ENCODE measurements around the gene IL1RAP.

Gene IL1RAP

DNA sequence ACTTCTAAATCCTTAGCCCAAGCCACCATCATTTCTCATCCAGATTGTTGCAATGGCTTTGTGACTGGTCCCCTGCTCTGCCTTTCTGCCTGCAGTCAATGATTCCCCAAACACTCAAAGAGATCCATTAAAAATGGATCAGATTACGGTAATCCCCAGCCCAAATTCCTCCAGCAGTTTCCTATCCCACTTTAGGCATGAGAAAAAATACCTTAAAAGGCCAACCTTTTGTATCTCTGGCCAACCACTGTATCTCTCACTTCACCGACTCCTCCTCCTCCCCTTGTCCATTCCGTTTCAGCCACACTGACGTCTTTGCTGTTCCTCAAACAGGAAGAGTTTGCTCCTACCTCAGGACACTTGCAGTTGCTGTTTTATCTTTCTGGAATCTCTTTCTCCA, 20.9 kb upstream of the IL1RAP start:
- no peak overlapping the region for H3K4me3 ChIP-seq (ENCODE audit: insufficient read depth, low read depth, low read length, poor library complexity, severe bottlenecking)
- H3K27me3 ChIP-seq (replicated peaks; ENCODE audit: control insufficient read depth, insufficient read depth, low read length, poor library complexity, severe bottlenecking), result peaks cover 4% of the 10 kb centered on the region
- no peaks in the 10 kb centered on the region for H3K4me1 ChIP-seq (ENCODE audit: control insufficient read depth, insufficient read depth, low read length, poor library complexity, severe bottlenecking)
- no peak overlapping the region for H3K27ac ChIP-seq (ENCODE audit: insufficient read depth, low read length, poor library complexity, severe bottlenecking)
- DNase-seq, result no peak
- H3K9me3 ChIP-seq (ENCODE audit: control insufficient read depth, low read length), result no peaks in the 10 kb centered on the region
- H3K36me3 ChIP-seq (ENCODE audit: control insufficient read depth, insufficient read depth, low read length), result no peaks in the 10 kb centered on the region

DNA sequence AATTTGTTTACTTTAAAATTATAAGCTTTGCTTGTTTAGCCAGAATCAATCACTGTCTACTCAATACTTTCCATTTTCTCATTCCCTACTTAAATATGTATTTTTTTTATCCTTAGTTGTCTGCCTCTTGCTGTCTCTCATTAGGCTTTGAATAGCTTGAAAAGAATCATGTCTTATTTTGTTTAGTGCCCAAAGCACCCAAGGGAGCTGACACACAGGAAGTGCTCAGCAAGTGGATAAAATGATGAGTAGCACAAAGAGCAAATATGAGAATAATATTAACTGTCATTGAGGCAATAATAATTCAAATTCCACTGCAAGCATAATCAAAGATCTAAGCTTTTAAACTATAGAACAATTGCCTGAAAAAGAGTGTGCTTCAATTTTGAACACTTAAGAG, 19.0 kb upstream of the IL1RAP start:
- H3K4me3 ChIP-seq (ENCODE audit: insufficient read depth, low read depth, low read length, poor library complexity, severe bottlenecking), result no peak overlapping the region
- no peaks in the 10 kb centered on the region for H3K27me3 ChIP-seq (replicated peaks; ENCODE audit: control insufficient read depth, insufficient read depth, low read length, poor library complexity, severe bottlenecking)
- no peak overlapping the region for H3K27ac ChIP-seq (ENCODE audit: insufficient read depth, low read length, poor library complexity, severe bottlenecking)
- H3K9me3 ChIP-seq (ENCODE audit: control insufficient read depth, low read length), result no peaks in the 10 kb centered on the region
- no peak for DNase-seq
- H3K36me3 ChIP-seq (ENCODE audit: control insufficient read depth, insufficient read depth, low read length), result no peaks in the 10 kb centered on the region
- no peaks in the 10 kb centered on the region for H3K4me1 ChIP-seq (ENCODE audit: control insufficient read depth, insufficient read depth, low read length, poor library complexity, severe bottlenecking)

DNA sequence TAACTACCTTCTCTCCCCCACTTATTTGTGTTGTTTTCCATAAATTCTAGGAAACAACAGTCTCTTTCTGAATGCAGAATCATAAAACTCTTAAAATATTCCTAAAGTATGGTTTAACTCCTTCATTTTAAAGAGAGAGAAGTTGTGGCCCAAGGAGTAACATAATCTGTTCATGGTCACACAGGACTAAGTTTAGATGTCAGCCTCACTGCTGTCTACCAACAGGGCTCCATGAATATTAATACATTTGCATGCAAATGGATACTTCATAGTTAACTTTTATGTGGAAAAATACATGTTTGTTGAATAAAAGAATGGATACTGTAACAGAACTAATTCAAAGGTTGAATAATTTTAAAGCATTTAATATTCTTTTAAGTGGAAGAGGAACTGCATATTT, 18.5 kb upstream of the IL1RAP start:
- Histone ChIP-seq H3K36me3 (ENCODE audit: control insufficient read depth, insufficient read depth, low read length) (no peaks in the 10 kb centered on the region), H3K4me1 (ENCODE audit: control insufficient read depth, insufficient read depth, low read length, poor library complexity, severe bottlenecking) (no peaks in the 10 kb centered on the region), H3K27ac (ENCODE audit: insufficient read depth, low read length, poor library complexity, severe bottlenecking) (no peak overlapping the region), H3K27me3 (replicated peaks; ENCODE audit: control insufficient read depth, insufficient read depth, low read length, poor library complexity, severe bottlenecking) (no peaks in the 10 kb centered on the region), H3K4me3 (ENCODE audit: insufficient read depth, low read depth, low read length, poor library complexity, severe bottlenecking) (no peak overlapping the region), H3K9me3 (ENCODE audit: control insufficient read depth, low read length) (no peaks in the 10 kb centered on the region)
- DNase-seq, result no peak

DNA sequence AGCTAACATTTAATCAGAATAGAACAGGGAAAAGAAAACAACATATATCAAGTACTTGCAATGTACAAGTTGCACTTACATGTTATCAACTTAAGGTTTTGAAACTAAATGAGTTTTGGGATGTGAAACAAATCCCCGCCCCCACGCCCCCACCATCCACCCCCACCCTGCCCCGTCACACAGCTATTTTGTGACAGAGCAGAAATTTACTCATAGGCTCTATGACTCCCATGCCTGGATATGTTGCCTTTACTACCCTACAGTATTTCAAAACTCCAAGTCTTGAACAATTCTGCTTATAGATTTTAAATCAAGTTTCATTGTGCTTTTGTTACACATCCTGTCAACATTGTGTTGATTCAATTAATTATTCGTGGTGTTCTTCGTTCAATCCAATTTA, 18.1 kb upstream of the IL1RAP start:
- H3K27me3 ChIP-seq (replicated peaks; ENCODE audit: control insufficient read depth, insufficient read depth, low read length, poor library complexity, severe bottlenecking), result no peaks in the 10 kb centered on the region
- no peak overlapping the region for H3K27ac ChIP-seq (ENCODE audit: insufficient read depth, low read length, poor library complexity, severe bottlenecking)
- no peaks in the 10 kb centered on the region for H3K9me3 ChIP-seq (ENCODE audit: control insufficient read depth, low read length)
- DNase-seq, result no peak
- H3K4me1 ChIP-seq (ENCODE audit: control insufficient read depth, insufficient read depth, low read length, poor library complexity, severe bottlenecking), result no peaks in the 10 kb centered on the region
- H3K4me3 ChIP-seq (ENCODE audit: insufficient read depth, low read depth, low read length, poor library complexity, severe bottlenecking), result no peak overlapping the region
- no peaks in the 10 kb centered on the region for H3K36me3 ChIP-seq (ENCODE audit: control insufficient read depth, insufficient read depth, low read length)

DNA sequence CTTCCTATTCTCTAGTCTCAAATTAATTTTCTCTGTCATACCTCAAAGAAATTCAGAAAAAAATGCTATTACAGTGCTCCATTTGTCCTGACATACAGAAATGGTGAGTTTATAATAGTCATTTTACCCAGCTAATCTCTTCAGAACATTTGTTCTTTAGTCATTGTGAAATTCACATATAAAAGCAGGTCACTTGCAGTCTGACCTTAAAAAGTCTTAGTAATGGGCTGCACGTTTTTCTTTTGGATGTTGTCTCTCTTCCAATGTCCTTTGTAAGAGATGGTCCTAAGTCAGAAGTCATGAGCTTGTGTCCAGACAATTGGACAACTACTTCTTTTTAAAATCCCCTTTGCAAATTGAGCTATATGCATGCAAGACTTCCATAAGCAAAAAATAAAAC, 17.0 kb upstream of the IL1RAP start:
- Histone ChIP-seq H3K27ac (ENCODE audit: insufficient read depth, low read length, poor library complexity, severe bottlenecking) (no peak overlapping the region), H3K27me3 (replicated peaks; ENCODE audit: control insufficient read depth, insufficient read depth, low read length, poor library complexity, severe bottlenecking) (no peaks in the 10 kb centered on the region), H3K36me3 (ENCODE audit: control insufficient read depth, insufficient read depth, low read length) (no peaks in the 10 kb centered on the region), H3K4me3 (ENCODE audit: insufficient read depth, low read depth, low read length, poor library complexity, severe bottlenecking) (no peak overlapping the region), H3K9me3 (ENCODE audit: control insufficient read depth, low read length) (no peaks in the 10 kb centered on the region), H3K4me1 (ENCODE audit: control insufficient read depth, insufficient read depth, low read length, poor library complexity, severe bottlenecking) (no peaks in the 10 kb centered on the region)
- DNase-seq, result no peak

DNA sequence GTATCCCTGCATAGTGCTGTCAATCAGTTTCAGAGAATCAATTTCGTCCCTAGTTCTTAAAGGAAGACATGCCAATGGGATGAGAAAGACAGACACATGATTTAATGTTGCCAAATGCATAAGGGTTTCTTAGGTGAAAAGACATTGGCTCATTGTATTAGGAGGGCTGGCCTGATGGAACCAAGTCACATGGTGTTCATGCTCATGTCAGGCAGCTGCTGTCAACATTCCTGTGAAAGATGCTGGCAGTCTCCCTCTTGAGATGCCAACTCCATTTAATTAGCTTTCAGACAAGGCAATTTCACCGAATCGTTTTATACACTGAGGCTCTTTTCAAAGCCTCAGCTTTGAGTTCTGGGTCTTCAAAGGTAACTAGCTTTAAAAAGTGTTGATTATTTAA, 16.1 kb upstream of the IL1RAP start:
- H3K27me3 ChIP-seq (replicated peaks; ENCODE audit: control insufficient read depth, insufficient read depth, low read length, poor library complexity, severe bottlenecking), result no peaks in the 10 kb centered on the region
- H3K27ac ChIP-seq (ENCODE audit: insufficient read depth, low read length, poor library complexity, severe bottlenecking), result no peak overlapping the region
- H3K36me3 ChIP-seq (ENCODE audit: control insufficient read depth, insufficient read depth, low read length), result no peaks in the 10 kb centered on the region
- no peaks in the 10 kb centered on the region for H3K4me1 ChIP-seq (ENCODE audit: control insufficient read depth, insufficient read depth, low read length, poor library complexity, severe bottlenecking)
- DNase-seq, result no peak
- no peak overlapping the region for H3K4me3 ChIP-seq (ENCODE audit: insufficient read depth, low read depth, low read length, poor library complexity, severe bottlenecking)
- H3K9me3 ChIP-seq (ENCODE audit: control insufficient read depth, low read length), result no peaks in the 10 kb centered on the region

DNA sequence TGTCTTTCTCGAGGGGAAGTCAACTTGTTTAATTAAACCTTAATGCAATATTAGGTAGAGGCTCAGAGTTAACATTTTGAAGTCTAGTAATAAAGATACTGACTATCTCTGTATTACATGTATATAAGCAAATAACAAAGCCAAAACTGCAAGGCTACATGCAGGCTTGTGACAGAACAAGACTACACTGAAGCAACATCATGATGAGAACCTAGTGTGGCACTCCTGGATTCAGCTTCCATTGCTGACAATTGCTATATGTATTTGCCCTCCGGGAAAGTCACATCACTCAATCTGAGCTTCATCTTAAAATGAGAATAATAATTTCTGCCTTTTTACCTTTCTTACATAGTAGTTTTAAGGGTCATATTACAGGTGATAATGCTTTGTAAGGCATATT, 15.6 kb upstream of the IL1RAP start:
- H3K9me3 ChIP-seq (ENCODE audit: control insufficient read depth, low read length), result no peaks in the 10 kb centered on the region
- no peak for DNase-seq
- H3K4me1 ChIP-seq (ENCODE audit: control insufficient read depth, insufficient read depth, low read length, poor library complexity, severe bottlenecking), result no peaks in the 10 kb centered on the region
- no peak overlapping the region for H3K4me3 ChIP-seq (ENCODE audit: insufficient read depth, low read depth, low read length, poor library complexity, severe bottlenecking)
- no peak overlapping the region for H3K27ac ChIP-seq (ENCODE audit: insufficient read depth, low read length, poor library complexity, severe bottlenecking)
- H3K27me3 ChIP-seq (replicated peaks; ENCODE audit: control insufficient read depth, insufficient read depth, low read length, poor library complexity, severe bottlenecking), result peaks cover 3% of the 10 kb centered on the region
- H3K36me3 ChIP-seq (ENCODE audit: control insufficient read depth, insufficient read depth, low read length), result no peaks in the 10 kb centered on the region

DNA sequence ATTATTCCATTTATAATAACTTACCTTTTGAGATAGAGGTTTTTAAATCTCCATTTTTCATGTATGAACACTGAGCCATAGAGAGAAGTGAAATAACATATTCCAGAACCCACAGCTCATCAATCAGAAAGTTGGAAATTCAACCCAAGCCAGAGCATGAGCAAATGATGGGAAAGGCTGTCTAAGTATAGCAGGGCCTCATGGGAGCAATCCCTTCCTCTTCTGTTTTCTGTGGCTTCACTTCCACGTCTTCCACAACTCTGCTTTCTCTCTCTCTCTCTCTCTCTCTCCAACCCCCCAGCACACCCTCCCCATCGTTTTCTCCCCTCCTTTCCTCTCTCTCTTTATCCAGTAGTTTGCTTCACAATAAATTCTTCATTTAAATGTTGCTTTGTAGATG, 14.8 kb upstream of the IL1RAP start:
- Histone ChIP-seq H3K4me1 (ENCODE audit: control insufficient read depth, insufficient read depth, low read length, poor library complexity, severe bottlenecking) (no peaks in the 10 kb centered on the region), H3K4me3 (ENCODE audit: insufficient read depth, low read depth, low read length, poor library complexity, severe bottlenecking) (no peak overlapping the region), H3K27me3 (replicated peaks; ENCODE audit: control insufficient read depth, insufficient read depth, low read length, poor library complexity, severe bottlenecking) (peaks cover 3% of the 10 kb centered on the region), H3K36me3 (ENCODE audit: control insufficient read depth, insufficient read depth, low read length) (no peaks in the 10 kb centered on the region), H3K9me3 (ENCODE audit: control insufficient read depth, low read length) (no peaks in the 10 kb centered on the region), H3K27ac (ENCODE audit: insufficient read depth, low read length, poor library complexity, severe bottlenecking) (no peak overlapping the region)
- DNase-seq, result no peak

DNA sequence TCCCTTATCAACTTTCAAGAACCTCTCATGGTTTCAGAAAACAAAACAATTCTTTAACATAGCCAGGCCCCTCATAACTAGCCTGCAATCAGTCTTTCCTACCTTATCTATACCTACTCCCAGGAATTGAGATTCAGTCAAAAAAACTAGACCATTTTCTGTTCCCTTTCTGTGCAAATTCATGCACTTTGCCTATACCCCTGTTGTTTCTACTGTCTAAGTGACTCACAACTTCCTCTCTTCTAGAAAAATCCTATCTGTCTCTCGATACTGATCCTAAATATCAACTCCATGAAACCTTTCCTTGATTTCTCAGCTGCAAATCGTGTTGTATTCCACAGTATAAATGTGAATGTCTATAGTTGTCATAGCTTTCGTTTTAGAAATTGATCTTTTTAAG, 10.9 kb upstream of the IL1RAP start:
- no peaks in the 10 kb centered on the region for H3K36me3 ChIP-seq (ENCODE audit: control insufficient read depth, insufficient read depth, low read length)
- H3K9me3 ChIP-seq (ENCODE audit: control insufficient read depth, low read length), result no peaks in the 10 kb centered on the region
- no peak overlapping the region for H3K27ac ChIP-seq (ENCODE audit: insufficient read depth, low read length, poor library complexity, severe bottlenecking)
- DNase-seq, result no peak
- H3K27me3 ChIP-seq (replicated peaks; ENCODE audit: control insufficient read depth, insufficient read depth, low read length, poor library complexity, severe bottlenecking), result peaks cover 3% of the 10 kb centered on the region
- no peak overlapping the region for H3K4me3 ChIP-seq (ENCODE audit: insufficient read depth, low read depth, low read length, poor library complexity, severe bottlenecking)
- H3K4me1 ChIP-seq (ENCODE audit: control insufficient read depth, insufficient read depth, low read length, poor library complexity, severe bottlenecking), result no peaks in the 10 kb centered on the region

DNA sequence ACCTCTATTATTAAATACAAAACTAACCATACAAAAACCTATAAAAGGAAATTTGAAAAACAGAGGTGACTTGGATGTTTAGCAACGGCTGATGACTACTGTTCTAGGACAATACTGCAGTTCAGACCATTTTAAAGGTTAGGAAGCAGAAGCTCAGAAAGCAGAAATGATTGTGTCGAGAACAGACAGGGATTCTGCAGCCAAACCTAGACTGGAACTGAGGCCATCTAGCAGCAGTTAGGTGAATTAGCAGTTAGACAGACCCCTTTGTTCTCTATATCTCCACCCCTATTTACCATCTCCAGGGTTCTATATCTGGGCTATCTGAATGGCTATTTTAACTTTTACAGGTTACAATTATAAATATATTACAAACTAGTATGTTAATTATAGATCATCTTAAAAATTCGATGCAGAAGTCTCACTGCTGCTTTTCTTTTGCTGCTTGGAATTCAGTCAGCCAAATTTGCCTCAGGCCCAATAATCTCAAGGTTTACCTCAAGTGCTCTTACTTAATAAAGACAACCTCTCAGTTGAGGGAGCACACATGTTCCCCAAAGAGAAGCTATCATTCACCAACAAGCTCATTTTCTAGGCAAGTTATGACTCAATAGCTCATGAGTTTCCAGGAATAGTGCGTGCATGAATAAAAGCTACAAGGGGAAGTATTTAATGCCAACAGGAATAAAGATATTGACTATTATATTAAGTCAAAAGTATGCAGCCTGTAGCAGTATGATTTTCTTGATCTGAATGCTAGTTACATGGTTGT, 9.3 kb upstream of the IL1RAP start:
- Histone ChIP-seq H3K4me3 (ENCODE audit: insufficient read depth, low read depth, low read length, poor library complexity, severe bottlenecking) (no peak overlapping the region), H3K36me3 (ENCODE audit: control insufficient read depth, insufficient read depth, low read length) (no peaks in the 10 kb centered on the region), H3K4me1 (ENCODE audit: control insufficient read depth, insufficient read depth, low read length, poor library complexity, severe bottlenecking) (no peaks in the 10 kb centered on the region), H3K27me3 (replicated peaks; ENCODE audit: control insufficient read depth, insufficient read depth, low read length, poor library complexity, severe bottlenecking) (peaks cover 3% of the 10 kb centered on the region), H3K9me3 (ENCODE audit: control insufficient read depth, low read length) (no peaks in the 10 kb centered on the region), H3K27ac (ENCODE audit: insufficient read depth, low read length, poor library complexity, severe bottlenecking) (no peak overlapping the region)
- DNase-seq, result no peak

Measured in effector memory CD4-positive, alpha-beta T cell (primary cell).